ENCODE data around the gene REX1BD. TPM values are rescaled to one million over a fixed set of nuclear protein-coding genes. Genes with fewer than 3 reads are reported as not detected.

Gene REX1BD
- total and polyA plus RNA-seq, 2 of the 13 experiments (the other 11 are each of a cell fraction or from before 2014, with no cell fraction given): 7.5 to 25.4 TPM

- TF ChIP-seq ZNF800 (CRISPR knock-in tag; IDR thresholded peaks at IDR 0.05): peak; percentile 91
- TF ChIP-seq CREB3 (CRISPR knock-in tag; IDR thresholded peaks at IDR 0.05): peak; percentile 91
- TF ChIP-seq ZNF598 (CRISPR knock-in tag; IDR thresholded peaks at IDR 0.05; ENCODE audit: borderline replicate concordance): no peak; the same call in 1 of the 2 replicates
- TF ChIP-seq RBM22 (optimal IDR thresholded peaks at IDR 0.05; ENCODE audit: low read length): no peak
- peak; percentile 97 for TF ChIP-seq MEIS2 (CRISPR knock-in tag; IDR thresholded peaks at IDR 0.05)
- no peak for TF ChIP-seq MTA3 (CRISPR knock-in tag; IDR thresholded peaks at IDR 0.05)
- peak; percentile 97 for TF ChIP-seq ETS1 (CRISPR knock-in tag; IDR thresholded peaks at IDR 0.05)
- TF ChIP-seq ZBTB21 (CRISPR knock-in tag; IDR thresholded peaks at IDR 0.05): no peak
- no peak for TF ChIP-seq KDM4B (CRISPR knock-in tag; IDR thresholded peaks at IDR 0.05)
- TF ChIP-seq ZNF350 (CRISPR knock-in tag; IDR thresholded peaks at IDR 0.05; ENCODE audit: borderline replicate concordance, low read depth): peak; percentile 59; the same call in 1 of the 2 replicates
- peak; percentile 72 for TF ChIP-seq DR1 (CRISPR knock-in tag; IDR thresholded peaks at IDR 0.05)
- no peak; the same call in 1 of the 2 replicates for TF ChIP-seq MTA1 (CRISPR knock-in tag; IDR thresholded peaks at IDR 0.05; ENCODE audit: borderline replicate concordance)
- TF ChIP-seq RARA (CRISPR knock-in tag; IDR thresholded peaks at IDR 0.05): peak; percentile 26; the same call in 1 of the 2 replicates
- TF ChIP-seq ZBTB4 (CRISPR knock-in tag; IDR thresholded peaks at IDR 0.05; ENCODE audit: borderline replicate concordance): peak; percentile 82; the same call in 1 of the 2 replicates
- TF ChIP-seq HNRNPUL1 (IDR thresholded peaks at IDR 0.05; ENCODE audit: low read depth, low read length): no peak
- 0 out of 2 replicates have a peak, but pooled peaks have one; percentile 74 for TF ChIP-seq ZMAT5 (CRISPR knock-in tag; IDR thresholded peaks at IDR 0.05; ENCODE audit: borderline replicate concordance, low read depth)
- no peak for TF ChIP-seq ZNF639 (CRISPR knock-in tag; conservative IDR thresholded peaks at IDR 0.05)
- no peak for TF ChIP-seq MTF2 (CRISPR knock-in tag; IDR thresholded peaks at IDR 0.05; ENCODE audit: borderline replicate concordance)
- peak; percentile 95 for TF ChIP-seq EEA1 (CRISPR knock-in tag; IDR thresholded peaks at IDR 0.05; ENCODE audit: borderline replicate concordance)
Measured at GRCh38 chr19:18589380-18590272, 1.0 kb downstream of the REX1BD start (continued).
